ENCODE data around the gene SLC11A2. TPM values are rescaled to one million over a fixed set of nuclear protein-coding genes. Genes with fewer than 3 reads are reported as not detected.

The SLC11A2 gene
- total RNA-seq = 10 to 100 TPM; 47.7 to 56.9 TPM
- long read RNA-seq, full-length matches to known transcripts = 65 of 89 reads
- long read RNA-seq, partial matches to known transcripts = 10 of 89 reads
- long read RNA-seq, other reads (novel, unspliced or antisense) = 14 of 89 reads

DNA sequence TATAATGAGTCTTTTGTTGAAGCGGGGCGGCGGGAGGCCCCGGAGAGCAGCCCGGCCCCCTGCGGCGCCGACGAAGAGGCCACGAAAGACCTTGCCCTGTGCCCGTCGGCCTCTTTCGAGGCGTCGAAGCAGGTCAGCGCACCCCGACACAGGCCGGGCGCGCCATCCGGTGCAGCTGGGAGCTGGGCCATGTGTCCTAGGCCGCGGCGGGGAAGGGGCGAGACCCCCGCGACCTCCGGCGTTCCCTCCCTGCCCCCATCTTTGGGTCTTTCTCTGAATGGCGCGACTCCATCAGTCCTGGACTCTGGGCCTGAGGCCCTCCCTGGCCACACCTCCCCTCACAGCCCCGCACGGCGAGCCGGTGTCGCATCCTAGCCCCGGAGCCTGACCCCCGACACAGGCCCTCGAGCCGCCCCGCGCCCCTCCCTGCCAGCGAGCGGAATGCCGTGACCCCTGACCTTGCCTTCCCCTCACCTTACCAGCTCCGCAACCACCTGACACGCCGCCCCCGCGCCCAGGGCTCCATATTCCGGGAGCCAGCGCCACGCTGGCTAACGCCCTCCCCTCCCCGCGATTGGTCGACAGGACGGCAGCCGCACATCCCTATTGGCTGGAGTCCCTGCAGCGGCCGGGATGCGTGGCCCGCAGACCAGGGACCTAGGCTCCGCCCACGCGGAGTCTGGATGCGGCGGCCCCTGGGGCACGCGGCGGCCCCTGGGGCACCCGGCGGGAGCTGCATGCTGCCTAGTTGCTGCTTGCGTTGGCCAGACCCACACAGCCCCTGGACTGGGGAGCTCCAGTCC is at the start of gene SLC11A2:
TSS of gene SLC11A2 (minus strand) at position 549 of the 803 bp plus-strand sequence. CDS start 15,656 bp downstream, outside the sequence.
- ATAC-seq = peak; percentile 97
- intact Hi-C loops (cut with DNase I) = no loop called here
- peak; percentile 98 for DNase-seq

DNA sequence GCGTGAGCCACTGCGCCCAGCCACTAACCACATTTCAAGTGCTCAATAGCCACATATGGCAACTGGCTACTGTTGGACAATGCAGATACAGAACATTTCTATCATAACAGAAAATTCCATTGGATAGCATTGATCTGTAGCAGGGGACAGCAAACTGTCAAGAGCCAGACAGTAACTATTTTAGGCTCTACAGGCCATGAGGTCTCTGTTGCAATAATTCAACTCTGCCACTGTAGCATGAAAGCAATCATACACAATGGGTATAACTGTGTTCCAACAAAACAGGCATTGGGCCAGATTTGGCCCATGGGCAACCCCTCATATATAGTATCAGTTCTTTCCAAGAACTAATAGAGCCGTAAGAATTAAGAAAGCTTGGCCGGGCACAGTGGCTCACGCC is 49.2 kb upstream of the SLC11A2 start:
- peak in 1 of 2 donors; percentile 35 for ATAC-seq
- no peak for DNase-seq
- intact Hi-C loops (cut with DNase I) = no loop called here

DNA sequence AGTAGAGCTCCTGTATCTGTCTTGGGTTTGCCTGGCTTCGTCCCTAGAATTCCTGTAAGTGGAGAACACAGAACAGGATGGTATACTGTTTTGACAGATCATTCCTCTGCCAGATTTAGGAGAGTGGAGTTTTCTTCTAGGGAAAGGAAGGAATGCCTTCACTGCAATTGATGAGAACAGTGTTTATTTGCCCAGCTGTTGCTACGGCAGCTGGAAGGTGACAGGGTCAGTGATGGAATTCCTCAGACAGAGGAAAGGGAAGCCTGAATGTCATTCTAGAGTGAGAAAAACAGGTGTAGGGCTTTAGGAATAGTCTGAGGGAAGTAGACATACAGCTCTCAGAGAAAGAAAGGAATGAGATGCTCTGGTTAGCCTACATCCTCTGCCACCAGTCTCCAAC is 45.5 kb upstream of the SLC11A2 start:
- no peak for DNase-seq
- intact Hi-C loops (cut with DNase I) = no loop called here
- ATAC-seq = no peak

DNA sequence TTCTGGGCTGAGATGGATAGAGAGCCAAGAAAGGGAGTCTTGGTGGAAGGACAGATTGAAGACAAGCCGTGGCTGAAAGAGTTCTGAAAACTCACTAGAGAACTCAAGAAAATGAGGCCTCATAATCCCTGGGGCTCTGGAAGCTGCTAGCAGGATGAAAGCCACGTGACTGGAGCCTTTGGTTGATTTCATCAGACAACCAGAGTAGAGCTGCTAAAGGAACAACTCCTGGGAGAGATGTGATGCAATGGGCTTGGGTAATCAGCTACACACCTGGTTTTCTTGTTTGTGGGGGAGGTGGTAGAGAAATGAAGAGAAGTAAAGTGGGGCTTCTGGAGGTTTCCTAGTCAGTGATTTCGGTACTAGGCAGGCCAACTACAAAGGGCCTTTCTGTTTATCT is 43.8 kb upstream of the SLC11A2 start:
- ATAC-seq (peak in 1 of 2 donors; percentile 23), DNase-seq (no peak)
- intact Hi-C loops (cut with DNase I) = no loop called here

DNA sequence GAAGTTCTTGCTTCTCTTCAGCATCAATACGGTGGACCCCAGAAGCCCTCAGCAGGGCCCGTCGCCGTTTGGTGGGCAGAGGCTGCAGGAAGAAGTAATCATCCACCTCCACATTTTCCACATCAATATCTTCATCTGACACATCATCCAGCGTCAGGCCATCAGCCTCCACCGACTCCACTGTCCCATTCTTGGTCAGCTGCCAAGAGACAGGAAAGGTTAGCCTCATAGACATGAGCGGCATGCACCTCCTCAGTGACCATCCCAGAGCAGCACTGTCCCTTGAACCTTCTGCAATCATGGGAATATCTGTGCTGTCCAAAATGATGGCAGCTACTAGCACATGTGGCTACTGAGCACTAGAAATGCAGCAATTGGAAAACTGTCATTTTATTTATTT is 41.6 kb upstream of the SLC11A2 start:
- intact Hi-C loops (cut with DNase I) = no loop called here
- no peak for DNase-seq
- ATAC-seq = no peak

DNA sequence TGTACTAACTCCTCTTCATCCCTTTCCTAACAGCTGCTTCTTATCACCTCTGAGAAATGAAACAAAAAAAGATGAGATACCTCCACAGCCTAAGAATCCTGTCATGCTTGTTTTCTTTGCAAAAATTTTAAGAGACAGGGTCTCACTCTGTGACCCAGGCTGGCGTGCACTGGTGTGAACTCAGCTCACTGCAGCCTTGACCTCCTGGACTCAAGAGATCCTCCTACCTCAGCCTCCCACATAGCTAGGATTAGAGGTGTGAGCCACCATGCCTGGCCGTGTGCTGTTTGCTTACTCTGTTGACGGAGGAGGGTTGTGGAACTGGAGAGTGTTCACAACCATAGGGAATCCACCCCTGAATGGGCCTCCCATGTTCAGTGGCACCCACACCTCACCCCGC is 41.0 kb upstream of the SLC11A2 start:
- intact Hi-C loops (cut with DNase I) = no loop called here
- no peak for DNase-seq
- no peak for ATAC-seq

DNA sequence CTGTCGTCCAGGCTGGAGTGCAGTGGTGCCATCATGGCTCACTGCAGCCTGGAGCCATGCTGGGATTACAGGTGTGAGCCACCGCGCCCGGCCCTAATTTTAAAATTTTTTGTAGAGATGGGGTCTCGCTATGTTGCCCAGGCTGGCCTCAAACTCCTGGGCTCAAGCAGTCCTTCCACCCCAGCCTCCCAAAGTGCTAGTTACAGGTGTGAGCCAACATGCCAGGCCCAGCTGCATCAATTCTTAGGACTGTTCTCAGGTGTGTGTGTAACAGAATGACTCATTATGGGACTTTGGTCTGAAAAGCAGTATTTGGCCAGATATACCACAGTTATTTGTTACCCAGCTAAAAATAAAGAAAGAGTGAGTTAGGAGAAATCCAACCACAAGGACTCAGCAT is 39.3 kb upstream of the SLC11A2 start:
- intact Hi-C loops (cut with DNase I) = no loop called here
- ATAC-seq (no peak), DNase-seq (no peak)

DNA sequence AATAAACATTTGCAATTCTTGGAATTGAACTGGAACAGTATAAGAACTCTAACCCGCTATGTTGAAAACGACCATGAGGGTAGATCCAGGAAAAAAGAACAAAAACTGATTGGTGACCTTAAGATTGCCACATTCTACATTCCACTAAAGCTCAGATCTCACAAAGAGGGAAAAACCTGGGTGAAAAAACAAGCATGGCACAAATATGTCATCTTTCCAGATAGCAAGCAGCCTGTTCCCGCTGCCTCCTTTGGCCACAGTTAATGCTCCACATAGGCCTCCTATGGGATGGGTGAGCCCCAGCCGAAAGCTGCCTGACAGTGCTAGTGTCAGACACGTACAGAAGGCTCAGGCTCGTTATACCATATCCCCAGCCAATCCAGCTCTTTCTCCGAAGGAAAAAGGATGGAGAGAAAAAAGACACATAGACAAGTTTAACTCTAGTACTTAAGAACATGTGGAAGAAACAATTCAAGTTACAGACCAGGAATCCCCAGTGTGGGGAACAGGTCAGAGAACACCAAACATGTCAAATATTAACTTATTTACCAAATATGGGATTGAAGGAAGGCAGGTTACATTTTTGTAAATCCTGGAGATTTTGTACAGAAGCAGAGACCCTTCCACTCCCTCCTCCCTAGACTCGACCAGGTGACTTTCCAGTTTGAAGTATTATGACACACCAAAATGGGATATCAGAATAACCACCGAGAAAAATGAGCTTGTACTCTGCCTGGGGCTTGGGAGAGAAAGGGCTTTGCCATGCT is 36.6 kb upstream of the SLC11A2 start:
- intact Hi-C loops (cut with DNase I) = no loop called here
- ATAC-seq = no peak
- no peak for DNase-seq

DNA sequence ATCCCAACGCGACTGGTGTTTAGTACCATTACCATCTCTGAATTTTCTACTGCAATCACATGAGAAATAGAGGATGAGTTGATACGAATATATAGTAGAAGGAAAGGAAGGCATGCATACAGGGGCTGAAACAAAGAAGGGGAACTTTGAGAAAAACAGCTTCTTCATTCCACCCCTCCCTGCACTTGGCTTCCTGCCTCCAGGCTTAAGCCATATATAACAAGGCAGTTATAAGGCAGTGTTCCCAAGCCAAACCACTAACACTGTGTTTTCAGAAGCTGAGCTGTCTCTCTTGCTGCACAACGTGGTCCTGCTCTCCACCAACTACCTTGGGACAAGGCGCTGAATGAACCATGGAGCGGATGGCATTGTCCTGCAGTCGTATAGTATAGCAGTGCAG is 32.9 kb upstream of the SLC11A2 start:
- ATAC-seq = no peak

DNA sequence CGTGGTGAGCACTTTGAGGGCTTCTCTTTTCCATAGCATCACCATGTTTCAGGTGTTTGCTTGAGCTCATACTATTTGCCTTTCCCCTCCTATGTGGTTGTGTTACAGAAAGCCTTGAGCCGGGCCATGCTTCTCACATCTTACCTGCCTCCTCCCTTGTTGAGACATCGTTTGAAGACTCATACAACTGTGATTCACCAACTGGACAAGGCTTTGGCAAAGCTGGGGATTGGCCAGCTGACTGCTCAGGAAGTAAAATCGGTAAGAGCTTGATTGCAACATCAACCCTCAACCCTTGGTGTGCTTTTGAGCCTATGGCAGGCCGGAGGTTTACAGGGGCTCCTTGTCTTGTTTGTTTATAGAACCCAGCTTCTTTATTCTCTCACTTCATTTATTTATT is 30.1 kb upstream of the SLC11A2 start:
- DNase-seq (peak; percentile 35), ATAC-seq (no peak)
- intact Hi-C loops (cut with DNase I) = no loop called here

More for the DNA sequence above, 32.9 kb upstream of the SLC11A2 start:
- DNase-seq = no peak
- intact Hi-C loops (cut with DNase I) = no loop called here

DNA sequence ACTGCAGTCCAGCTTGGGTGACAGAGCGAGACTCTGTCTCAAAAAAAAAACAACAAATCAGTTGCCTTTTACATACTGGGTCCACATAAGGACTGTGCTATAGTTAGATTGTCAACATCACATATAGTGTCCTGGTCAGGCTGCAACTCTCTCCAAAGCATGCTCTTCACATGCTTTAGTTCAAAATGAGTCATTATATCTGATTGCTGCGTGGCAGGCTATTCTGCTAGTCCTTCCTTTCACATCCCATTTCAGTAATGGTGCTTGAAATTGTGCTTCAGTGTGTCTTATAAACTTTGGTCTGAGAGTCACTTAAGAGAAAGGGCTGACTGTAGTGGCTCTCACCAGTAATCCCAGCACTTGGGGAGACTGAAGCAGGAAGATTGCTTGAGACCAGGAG is 28.9 kb upstream of the SLC11A2 start:
- DNase-seq (no peak), ATAC-seq (no peak)
- intact Hi-C loops (cut with DNase I) = no loop called here

DNA sequence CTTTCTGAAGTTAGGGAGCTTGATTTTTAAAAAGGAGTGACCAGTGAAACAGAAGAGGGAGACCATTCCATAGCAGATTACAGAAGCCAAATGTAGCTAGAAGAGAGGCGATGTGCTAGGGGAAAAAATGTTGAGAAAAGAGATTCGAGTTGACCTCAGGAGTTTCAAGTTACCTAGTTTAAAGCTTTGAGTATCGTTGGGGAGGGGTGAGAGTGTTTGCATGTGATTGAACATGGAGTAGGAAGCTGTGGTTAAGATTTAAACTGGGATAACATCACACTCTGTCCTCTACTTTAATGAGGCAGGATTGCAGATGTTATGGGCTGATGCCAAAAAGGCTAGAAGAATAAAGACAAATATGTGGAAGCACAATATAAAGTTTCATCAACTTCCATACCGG is 25.6 kb upstream of the SLC11A2 start:
- no peak for ATAC-seq
- intact Hi-C loops (cut with DNase I) = no loop called here
- DNase-seq = no peak

DNA sequence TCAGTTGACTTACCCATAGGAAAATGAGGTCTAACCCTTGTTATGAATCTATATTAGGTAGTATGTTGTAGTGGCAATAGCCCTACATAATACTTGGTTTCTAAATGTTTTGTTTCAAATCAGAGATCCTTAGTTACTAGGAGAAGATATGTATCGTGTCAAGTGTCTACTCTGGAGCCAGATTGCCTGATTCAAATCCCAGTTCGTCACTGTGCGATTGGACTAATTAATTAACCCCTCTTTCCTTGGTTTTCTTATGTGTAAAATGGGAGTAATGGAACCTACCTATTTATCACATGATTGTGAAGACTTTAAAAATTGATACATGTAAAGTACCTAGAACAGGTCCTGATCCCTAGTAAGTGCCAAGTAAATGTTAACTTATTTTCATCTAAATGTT is 23.3 kb upstream of the SLC11A2 start:
- intact Hi-C loops (cut with DNase I) = no loop called here
- no peak for DNase-seq
- ATAC-seq = no peak

DNA sequence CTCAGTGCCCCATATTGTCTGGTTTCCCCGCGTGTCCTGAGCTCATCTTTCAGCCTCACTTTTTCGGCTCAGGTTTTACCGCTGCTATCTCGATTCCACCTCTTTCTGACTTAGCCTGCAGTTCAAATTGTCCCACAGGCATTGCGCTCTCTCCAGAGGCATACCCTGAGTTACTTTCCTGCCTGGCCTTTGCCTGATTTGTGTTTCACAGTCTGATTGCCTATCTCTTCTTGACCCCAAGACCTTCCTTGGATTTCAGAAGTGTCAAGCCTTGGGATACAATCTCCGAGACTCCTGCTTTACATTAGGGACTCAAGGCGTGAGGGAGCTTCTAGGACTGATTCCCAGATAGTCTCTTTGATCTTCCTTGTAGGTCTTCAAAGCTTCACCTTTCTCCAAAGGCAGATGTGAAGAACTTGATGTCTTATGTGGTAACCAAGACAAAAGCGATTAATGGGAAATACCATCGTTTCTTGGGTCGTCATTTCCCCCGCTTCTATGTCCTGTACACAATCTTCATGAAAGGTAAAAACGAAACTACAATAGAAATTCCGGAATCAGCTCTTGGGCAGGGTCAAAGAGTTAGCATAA is 22.6 kb upstream of the SLC11A2 start:
- no peak for DNase-seq
- no peak for ATAC-seq
- intact Hi-C loops (cut with DNase I) = no loop called here

DNA sequence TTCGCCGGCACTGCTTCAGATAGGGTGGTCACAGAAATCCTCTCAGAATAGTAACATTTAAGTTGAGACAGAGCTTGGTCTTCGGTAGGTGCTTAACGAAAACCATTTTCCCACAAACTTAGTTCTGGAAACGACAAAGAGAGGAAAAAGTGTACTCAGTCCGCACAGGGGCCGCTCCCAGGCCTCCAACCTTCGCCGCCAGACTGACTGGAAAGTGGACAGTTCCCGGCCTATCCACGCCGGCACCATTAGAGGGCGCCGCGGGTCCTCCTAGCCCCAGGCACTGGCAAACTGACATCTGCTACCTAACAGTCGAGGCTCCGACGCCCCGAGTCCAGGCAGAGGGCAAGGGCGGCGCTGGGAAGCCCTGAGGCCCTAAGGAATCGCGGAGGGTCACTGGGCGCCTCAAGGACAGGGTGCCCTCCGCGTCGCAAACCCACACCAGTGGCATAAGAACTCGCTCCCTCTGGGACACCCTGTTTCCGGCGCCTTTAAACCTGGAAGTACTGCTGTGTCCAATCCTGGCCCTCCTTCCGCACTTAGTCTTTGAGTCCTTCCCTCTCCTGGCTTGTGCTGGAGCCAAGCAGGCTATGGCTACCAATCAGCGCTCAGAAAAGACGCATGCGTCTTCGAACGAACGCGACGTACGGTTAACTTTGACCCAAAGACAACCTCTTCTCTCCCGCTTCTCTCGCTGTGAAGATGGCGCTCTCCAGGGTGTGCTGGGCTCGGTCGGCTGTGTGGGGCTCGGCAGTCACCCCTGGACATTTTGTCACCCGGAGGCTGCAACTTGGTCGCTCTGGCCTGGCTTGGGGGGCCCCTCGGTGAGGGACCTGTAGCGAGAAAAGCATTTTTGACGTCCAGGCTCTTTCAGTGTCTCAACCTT is 21.7 kb upstream of the SLC11A2 start, which contains the start of gene LETMD1:
TSS of gene LETMD1 (plus strand) at position 673 of the 886 bp plus-strand sequence. CDS start at position 703, 30 bp downstream.
- intact Hi-C loops (cut with DNase I) = no loop called here
- peak; percentile 95 for DNase-seq
- ATAC-seq = peak; percentile 99 to 100

DNA sequence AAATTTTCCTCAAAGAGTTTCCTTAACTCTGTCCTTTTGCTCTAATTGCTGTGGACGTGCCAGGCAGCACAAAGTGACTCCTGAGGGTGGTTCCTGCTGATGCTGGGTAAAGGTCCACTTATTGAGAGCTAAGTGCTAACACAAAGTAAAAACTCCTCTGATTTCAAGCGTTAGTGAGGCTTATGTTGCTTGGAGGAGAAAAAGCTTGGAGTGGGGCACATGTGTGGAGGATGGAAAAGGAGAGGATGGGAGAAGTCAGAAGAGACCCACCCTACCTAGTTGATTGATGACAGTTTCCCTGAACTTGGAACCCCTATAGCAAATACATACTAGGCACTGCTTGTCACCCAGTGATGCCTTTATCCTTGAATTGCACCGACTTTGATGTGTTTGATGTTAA is 10.1 kb upstream of the SLC11A2 start:
- ATAC-seq = no peak
- DNase-seq = no peak
- intact Hi-C loops (cut with DNase I) = no loop called here

DNA sequence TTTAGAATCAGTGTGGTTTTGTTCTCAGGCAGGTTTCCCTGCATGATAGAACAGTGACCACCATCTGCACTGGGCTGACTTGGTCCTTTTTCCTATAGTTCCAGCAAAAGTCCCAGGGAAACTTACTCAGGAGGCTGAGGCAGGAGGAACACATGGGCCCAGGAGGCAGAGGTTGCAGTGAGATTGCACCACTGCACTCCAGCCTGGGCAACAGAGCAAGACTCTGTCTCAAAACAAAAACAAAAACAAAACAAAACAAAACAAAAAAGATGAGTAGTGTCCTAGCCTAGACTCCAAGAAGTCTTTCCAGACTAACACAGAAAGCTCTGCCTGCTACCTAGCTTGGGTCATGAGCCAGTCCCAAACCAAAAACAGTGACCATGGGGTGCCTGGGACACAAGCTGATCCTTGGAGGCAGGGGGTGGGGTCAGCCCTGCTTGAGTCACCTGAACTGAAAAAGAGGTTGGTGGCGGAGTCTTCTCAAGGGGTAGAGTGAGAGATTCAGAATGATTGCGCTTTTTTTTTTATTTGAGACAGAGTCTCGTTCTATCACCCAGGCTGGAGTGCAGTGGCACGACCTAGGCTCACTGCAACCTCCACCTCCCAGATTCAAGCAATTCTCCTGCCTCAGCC is 7.4 kb upstream of the SLC11A2 start:
- DNase-seq (no peak), ATAC-seq (no peak)
- intact Hi-C loops (cut with DNase I) = no loop called here

DNA sequence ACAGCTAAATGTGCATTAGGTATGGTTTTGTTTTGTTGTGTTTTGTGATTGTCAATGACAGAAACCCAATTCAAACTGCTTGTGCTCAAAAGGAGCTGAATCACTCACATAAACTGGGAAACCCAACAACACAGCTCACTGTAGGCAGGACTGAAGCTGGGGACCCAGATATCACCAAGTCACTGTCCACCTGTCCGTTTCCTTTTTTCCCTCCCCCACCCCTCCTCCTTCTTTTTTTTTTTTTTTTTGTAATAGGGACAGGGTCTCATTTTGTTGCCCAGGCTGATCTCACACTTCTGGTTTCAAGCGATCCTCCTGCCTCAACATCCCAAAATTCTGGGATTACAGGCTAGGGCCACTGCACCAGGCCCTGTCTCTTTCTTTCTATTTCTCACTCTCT is 6.9 kb upstream of the SLC11A2 start:
- intact Hi-C loops (cut with DNase I) = no loop called here
- no peak for DNase-seq
- ATAC-seq = no peak

DNA sequence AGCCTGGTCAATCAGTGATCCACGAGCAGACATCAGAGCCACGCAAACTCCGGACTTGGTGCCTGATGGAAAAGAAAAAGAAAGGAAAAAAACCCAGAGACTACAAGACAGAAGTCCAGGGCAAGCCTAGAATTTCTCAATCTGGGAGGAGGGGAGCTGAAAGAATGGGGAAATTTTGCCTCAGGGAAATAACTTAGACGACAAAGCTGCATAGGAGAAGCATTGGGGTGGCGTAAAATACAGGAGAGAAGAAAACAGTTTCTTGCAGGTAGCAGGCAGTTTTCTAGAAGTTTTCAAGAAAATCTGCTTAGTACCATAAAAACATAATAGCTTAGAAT is 2.6 kb upstream of the SLC11A2 start:
- intact Hi-C loops (cut with DNase I) = no loop called here
- no peak for DNase-seq
- no peak for ATAC-seq

All from left cardiac atrium (tissue), 4 donors.